ENCODE results near the gene NEGR1.

The NEGR1 gene

DNA sequence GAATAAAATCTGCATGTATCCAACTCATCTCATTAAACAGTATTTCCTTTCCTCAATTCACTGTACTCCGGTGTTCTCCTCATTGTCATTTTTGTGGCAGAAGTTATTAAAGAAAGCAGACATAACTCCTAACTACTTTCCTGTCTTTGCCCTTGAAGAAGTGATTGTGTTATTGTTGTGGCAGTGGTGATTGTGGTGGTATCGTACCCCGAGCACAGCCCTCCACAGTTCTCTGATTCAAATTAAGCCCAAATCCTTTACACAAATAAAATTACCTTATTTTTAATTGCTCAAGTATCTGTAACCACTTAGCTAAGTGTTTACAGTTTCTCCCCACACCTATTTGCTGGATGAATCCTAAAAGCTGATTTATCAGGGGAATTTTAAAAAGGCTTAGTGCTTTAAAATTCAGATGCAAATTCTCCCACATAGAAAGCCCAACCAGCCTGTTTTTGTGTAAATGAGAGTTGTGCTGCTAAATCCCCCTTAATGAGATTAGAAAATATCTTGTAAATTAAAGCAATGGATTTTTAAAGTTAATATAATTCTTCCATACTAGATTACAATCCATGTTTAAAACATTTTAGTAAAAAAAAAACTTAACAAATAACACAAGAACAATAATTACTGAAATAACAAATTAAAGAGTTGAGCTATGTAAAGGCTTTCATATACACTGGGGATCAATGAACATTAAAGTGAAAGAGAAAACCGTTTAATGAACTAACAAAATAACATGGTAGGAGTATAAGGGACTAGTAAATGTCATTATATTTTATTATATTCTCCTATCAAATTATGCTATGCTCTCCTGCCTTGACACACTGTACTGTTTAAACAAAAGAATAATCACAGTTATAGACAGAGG lies 259.0 kb downstream of the NEGR1 start:
- DNase-seq (ENCODE audit: low read depth): no peak

DNA sequence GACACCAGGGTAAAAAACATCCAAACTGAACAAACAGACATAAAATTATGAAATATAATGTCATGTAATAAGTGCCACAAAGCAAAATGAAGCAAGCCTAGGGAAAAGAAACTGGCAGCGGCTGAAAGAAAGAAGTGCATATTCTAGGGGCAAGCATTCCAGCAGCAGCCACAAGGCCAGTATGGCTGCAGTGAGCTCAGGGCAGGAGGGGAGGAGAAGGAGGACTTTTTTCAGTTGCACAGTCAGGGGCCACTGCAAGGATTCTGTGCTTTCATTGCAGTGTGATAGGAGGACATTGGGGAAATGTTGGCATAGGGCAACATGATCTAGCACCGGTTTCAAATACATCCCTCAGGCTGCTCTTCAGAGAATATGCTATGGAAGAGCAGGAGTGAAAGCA lies 263.8 kb downstream of the NEGR1 start:
- DNase-seq (ENCODE audit: low read depth): no peak

DNA sequence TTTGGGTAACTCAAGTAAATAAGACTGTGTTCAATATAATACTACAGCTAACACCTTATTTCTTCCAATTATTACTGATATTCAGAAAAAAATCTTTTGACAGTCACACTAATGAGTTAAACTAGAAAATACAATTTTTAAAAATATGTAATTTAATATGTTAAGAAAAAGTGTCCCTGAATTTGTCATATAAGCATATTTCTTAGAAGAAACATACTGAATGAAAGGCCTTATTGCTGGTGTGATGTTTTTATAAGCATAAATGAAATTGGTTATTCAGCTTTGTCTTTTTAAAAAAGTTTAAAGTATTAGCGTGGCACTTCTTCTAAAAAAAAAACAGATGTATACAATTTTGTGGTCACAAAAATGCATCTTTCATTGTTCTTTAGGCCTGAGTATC lies 267.3 kb downstream of the NEGR1 start:
- no peak for DNase-seq (ENCODE audit: low read depth)

DNA sequence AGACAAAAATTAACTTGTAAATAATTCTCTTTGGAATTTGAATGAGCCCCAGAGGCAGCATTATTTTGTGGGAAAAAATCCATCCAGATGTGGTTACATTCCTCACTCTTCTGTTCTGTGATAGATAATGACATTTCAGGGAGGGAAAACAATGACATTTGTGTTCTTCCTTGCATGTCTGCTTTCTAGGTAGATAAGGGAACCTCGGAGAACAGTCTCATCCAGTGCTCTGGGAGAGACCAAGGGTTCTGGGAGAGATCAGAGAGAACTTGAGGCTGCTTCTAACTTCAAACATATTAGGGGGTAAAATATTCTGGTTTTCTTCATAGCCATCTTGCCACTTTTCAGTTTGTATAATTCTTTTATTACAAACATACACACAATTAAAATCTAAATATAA lies 269.2 kb downstream of the NEGR1 start:
- DNase-seq (ENCODE audit: low read depth): no peak

DNA sequence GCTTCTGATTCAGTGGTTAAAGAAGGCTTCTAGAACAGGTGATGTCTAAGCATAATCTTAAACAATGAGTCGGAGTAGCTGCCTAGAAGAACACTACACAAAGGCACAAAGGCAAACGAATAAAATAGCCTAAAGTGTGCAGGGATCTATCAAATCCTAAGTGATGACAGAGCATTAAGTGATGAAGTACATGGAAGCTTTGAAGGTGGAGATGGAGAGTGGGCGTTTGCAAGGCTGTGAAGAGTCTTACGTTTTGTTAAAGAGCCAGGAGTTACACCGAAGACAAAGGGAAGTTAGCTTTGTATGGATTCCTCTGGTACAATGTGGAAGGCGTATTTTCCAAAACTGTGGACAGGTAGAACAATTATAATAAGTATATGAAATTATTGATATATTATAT lies 270.6 kb downstream of the NEGR1 start:
- no peak for DNase-seq (ENCODE audit: low read depth)

DNA sequence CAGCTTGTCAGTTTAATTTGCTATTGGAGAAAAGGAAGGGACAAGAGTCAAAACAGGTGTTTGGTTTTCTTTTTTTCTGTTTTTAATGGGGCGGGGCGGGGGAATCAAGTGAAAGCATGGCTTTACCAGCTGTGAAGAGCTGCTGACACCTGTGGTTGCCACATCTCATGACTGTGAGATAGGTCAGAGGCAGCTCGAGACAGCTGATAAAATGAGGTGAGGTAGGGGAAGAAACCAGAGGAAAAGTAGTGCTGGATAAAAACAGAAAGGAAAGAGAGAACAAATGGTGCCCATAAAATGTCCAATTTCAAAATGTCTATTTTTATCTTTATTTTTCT lies 272.3 kb downstream of the NEGR1 start:
- DNase-seq (ENCODE audit: low read depth): no peak

DNA sequence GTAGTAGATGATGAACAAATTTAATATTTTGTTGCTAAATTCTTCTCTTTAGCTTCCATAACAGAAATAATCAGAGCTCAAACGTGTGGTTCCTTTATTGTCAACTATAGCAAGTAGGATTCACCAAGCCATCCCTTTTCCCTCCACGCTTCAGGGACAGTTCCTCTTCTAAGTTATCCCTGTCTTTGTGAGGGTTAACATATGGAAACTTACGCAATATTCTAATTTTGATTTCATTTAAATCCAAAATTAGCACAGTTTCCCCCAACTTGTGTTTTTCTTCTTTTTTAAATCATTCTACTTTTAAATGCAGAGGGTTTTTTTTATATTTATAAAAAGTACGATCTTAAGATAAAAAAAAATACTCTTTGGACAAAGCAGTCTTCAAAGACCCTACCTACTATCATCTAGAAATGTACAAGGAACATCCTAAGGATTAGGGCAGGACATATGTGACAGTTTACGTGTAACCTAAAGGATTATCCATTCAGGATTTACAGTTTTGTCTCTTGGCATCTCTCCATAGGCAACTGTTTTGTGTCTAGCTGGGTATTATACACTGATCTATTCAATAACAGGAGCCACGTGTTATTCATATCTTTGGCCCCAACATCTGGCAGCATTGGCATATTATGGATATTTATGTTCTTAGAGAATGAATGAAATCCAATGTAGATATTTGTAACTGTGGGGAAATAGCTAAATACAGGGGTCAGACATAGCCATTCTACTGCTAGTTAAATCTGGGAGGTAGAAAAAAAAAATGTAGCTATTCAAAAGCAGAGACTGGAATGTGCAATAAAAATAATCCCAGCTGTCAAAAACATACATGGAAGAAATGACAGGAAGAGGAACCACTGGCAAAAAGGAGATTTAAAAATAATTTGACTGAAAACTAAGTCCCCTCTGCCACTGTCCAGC lies 272.9 kb downstream of the NEGR1 start:
- no peak for DNase-seq (ENCODE audit: low read depth)

DNA sequence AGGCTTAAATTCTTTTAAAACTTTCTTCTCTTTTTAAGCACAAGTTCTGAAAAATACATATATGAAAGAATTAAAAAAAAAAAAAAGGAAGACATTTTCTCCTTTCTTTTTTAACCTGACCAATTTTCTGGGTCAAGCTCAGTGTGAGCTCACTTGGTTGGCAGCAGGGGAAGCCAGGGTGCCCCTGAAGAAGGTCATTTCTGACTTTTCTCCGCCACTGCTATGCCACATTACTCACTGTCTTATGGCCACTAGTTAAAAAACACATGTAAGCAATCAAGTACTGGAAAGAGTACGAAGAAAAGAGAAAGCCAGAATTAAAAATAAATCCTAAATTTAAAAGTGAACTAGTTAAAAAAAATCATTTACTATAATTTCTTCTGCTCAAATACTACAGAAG lies 275.0 kb downstream of the NEGR1 start:
- no peak for DNase-seq (ENCODE audit: low read depth)

DNA sequence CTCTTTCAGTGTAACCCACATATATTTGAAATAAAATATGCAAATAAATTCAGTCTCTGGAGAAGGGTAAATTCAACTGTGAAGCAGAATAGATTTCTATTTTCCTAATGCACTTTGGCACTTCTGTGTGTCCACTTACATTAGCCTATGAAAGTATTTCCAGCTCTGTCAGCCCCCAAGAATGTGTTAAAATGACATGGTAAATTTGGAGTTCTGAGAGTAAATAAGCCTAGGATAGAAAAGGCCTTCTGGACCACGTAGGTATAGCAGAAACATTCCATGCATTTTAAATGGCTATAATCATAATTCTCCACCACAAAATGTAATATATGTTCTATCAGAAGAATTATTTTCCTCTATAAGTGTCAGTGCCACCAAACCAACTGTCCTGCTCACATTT lies 276.2 kb downstream of the NEGR1 start:
- peak; percentile 3 for DNase-seq (ENCODE audit: low read depth)

DNA sequence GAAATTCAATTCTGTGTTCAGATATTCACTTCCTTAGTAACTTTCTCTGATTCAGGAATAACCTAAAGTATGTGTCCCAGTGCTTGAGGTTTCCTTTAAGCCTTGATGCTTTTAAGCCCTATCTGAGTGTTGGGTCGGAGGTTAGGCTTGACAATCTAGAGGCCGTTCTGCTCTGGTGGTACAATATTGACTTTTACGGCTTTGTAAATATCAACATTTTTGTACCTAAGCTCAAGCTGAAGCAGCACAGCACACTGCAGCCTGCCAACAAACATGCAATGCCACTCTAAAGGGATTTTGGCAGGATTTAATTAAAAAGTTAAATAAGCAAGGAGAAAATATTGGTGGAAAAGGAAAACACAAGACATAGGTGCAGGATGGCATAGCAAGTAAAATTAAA lies 279.2 kb downstream of the NEGR1 start:
- DNase-seq (ENCODE audit: low read depth): no peak

DNA sequence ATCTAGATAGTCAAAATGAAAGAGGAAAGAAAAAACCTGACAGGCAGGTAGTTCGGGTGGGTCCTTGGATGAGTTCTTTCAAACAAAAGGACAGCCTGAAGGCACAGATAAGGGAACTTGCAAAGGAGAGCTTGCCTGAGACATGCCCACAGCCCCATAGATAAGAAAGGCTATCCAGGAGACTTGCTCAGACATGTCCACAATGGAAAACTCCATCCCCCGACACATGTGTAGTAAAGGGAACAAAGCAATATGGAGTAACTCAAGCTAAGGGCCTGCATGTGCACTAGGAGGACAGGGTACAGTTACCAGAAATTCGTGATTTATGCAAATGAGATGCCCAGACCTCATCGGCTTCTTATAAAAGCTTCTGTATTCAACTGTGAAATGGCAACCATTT lies 281.5 kb downstream of the NEGR1 start:
- peak; percentile 23 for DNase-seq (ENCODE audit: low read depth)

DNA sequence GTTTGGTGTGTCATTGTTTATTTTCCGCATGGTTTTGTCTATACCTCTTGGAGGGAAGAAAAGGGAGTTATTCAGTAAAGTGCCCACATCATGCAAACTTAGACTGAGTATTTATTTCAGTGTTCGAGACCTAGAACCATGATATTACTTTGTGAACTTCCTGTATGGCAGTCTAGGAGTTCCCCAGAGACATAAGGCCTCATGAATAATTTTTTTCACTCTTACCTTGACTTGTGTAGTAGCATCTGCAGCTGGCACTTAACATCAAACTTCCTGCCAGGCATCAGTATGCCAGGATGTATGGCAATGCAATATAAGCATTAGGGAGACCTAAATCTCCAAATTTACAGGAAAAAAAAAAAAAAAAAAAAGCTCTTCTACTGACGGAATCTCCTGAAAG lies 287.7 kb downstream of the NEGR1 start:
- DNase-seq (ENCODE audit: low read depth): no peak

DNA sequence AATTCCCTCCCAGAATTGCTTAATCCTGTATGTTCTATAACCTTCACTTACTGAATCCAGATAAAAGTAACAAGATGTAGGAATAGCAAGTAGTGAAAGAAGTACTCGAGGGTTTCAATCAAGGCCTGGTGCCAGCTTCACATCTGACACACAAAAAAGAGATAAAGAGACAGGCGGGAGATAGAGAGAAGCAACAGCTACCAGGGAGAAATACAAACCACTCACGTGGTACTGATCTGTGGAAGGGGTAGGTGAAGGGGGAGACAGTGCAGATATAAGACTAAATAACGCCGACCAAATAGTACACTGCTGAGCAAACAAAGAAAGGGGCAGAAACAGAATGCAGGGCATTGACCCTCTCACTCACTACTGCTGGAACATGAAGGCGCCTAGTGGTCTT lies 295.2 kb downstream of the NEGR1 start:
- DNase-seq (ENCODE audit: low read depth): no peak

DNA sequence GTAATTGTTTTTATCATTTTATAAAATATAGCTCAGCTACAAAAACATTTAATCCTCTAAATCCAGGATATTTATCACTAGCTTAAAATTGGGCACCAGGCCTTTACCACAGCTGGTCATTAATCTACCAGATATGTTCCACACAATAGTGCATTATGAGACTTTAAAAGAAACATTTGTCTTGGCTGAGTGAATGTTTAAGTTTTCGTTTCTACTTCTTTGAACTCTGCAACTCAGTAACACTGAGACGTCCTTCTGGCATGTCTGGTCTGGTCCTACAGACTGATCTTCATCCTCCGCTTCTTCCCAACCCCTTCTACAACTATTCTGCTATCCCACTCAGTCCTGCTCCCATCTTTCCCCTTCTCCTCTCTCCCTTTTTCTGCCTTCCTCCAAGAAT lies 296.2 kb downstream of the NEGR1 start:
- DNase-seq (ENCODE audit: low read depth): no peak

DNA sequence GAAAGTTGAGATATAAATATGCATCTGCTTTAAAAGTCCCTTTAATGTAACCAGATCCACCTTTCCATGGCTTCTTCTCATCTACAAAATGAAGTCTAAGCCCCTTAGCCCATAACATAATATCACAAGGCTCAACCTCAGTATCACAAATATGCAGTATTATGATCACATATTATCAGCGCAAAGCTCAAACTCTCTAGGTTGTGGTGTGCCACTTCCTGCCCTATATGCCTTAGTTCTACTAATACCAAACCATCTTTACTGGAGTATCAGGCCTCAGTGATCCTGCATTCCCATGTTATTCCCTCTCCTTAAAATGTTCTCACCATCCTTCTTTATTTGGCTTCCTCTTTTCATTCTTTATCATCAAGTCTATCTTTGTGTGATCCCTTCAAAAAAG lies 301.8 kb downstream of the NEGR1 start:
- DNase-seq (ENCODE audit: low read depth): no peak

DNA sequence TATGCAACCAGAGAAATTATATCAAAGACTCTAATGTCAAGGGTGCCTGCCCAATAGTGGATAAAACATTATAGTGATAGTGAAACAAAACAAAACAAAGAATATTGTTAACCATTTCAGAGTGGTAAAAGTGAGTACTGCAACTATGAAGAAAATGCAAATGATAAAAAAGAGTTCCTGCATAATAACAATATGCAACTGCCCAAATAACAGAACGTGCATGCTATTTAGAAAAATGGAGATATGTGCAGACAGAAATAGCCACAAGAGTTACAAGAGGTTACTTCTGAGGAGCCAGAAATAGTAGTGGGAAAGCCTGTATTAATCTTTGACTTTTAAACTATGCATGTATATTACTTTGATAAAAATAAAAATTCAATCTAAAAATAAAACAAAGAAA lies 302.5 kb downstream of the NEGR1 start:
- no peak for DNase-seq (ENCODE audit: low read depth)

DNA sequence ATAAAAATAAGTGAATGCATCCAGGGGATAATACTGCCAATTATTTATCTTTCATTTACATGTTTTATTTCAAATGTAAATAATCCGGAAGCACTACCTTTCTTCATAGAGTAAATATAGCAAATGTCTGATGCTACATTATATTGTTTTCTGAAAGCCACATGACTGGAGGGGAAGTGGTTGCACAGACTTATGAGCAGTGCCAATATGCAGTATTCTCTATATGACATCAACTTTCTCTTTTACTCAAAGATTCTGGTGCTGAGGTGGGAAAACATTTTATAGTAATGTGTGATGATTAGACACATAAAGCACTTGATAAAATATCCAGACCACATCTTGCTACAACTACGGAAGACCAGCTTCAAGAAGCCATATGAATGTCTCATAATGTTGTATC lies 314.7 kb downstream of the NEGR1 start:
- no peak for DNase-seq (ENCODE audit: low read depth)

DNA sequence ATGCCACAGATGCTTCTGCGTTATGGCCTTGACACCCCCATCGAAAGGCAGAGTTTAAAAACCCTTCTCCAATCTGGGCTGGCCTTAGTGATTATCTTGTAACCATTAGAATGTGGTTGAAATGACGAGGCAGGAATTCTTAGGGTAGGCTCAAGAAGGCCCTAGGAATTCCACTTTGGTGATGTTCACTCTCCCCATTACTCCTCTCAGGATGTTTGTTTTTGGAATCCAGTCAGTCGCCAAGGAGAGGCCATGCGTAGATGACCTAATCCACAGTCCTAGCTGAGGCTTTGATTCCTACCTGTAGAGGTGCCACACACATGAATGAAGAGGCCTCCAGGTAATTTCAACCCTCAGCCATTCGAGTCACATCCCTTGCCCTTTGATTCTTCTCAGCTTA lies 318.2 kb downstream of the NEGR1 start:
- no peak for DNase-seq (ENCODE audit: low read depth)

DNA sequence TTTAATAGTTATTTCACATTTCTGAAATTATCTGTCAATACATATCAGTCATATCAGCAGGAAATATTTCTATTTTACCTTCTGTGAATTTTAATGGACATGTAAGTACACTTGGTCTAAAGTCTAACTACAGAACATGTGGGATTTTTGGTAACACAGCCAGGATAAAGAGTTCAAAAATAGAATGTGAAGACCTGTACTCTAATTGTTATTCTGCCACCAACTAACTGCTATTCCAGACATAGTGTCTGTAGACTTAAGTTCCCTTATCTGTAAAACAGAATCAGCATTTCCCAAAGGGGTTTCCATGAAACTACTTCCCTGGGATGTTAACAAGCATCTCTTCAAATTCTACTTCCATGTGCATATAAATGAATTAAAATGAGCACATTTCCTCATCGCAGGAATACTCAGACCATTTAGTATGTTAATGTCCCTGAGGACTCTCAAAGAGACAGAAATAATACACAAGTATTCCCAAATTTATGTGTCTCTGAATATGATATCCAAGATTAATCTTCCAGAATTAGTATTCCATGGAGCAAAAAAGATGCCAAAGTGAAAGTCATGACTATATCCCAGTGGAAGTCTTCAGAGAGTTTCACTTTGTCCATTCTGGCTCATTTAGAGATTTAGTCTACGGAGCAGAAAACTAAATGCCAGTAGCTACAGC lies 325.6 kb downstream of the NEGR1 start:
- DNase-seq (ENCODE audit: low read depth): no peak

DNA sequence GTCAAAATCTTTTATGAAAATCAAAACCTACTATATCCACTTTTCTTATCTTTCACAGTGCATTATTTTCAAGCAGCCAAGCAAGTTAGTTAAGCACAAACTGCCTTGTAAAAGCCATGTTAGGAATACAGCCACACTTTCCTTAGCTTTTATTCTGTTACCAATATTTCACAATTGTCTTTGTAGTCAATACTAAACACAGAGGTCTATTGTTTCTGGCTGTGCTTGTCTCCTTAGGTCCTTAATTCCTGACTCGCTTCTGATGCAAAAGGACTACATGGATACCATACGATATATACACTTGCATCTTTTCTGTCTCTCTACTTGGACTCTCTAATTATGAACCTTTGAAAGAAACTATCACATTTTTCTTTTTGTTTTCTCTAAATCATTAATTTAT lies 331.8 kb downstream of the NEGR1 start:
- no peak for DNase-seq (ENCODE audit: low read depth)

DNA sequence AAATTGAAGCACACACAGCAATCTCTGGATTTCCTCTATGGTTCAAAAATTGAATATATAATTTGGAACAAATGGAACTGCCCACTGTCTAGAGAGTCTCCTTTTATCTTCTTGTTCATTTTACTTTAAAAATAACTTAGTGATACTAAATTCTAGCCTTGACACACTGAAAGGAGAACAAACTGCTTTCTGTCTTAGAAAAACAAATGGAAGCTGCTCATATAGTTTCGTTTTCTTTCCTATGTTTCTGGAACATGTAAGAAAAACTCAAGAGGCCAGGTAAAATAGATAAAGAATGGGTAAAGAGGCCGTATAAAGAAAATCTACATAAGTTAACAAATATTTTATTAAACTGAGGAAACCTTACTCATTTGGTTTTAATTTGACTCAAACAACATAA lies 332.7 kb downstream of the NEGR1 start:
- DNase-seq (ENCODE audit: low read depth): no peak

DNA sequence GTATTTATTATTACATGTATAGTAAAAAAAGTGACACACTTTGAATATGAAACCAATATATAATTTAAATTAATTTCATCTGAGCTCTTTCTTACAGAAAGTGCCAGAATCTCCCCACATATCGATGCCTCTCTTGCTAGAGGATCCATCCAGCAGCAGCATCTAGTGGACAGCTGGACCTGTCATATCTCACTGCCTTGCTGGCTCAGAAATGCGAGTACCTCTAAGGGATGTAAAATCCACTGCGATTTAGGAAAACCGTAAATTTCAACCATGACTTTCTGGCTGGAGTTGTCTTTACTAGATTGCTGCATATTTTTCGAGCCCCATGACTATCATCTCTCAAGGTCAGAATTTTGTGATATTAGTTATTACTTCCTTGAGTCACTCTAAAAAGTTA lies 333.8 kb downstream of the NEGR1 start:
- DNase-seq (ENCODE audit: low read depth): no peak

DNA sequence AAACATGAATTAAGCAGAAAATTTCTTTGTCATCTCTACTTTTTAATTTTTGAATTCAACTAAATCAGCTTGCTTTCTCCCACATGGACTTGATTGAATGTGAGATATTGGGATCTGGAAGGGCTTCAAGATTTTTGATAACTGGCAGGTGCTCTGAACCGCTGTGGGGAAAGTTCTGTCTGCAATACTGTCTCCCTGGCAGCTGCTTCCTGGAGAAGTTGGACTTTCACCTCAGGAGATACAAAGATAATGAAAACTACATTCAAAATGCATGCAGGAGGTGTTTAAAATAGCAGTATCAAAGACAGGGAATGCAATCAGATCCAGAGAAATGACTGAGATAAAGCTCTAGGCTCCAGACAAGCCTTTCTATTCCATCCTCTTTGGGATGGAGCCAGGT lies 338.3 kb downstream of the NEGR1 start:
- DNase-seq (ENCODE audit: low read depth): no peak

Measured in iris pigment epithelial cell (primary cell).